Urinary bladder (tissue), 4 donors: ENCODE measurements around the gene FRMD4A. TPM values are rescaled to one million over a fixed set of nuclear protein-coding genes. Genes with fewer than 3 reads are reported as not detected.

Experiments
- DNase-seq: peaks from one replicate; pipeline ENCODE4 v3.0.0-alpha.2; 2015; ENCODE audit errors: extremely low spot score
- H3K27ac ChIP-seq: one replicate; pipeline ENCODE4 v1.5.1; 2013; ENCODE audit warnings: low read depth, mild to moderate bottlenecking, moderate library complexity
- H3K36me3 ChIP-seq: one replicate; pipeline ENCODE4 v1.6.1; 2013; ENCODE audit warnings: mild to moderate bottlenecking, moderate library complexity; ENCODE audit not compliant: insufficient read depth
- H3K4me1 ChIP-seq: one replicate; pipeline ENCODE4 v1.6.1; 2013; ENCODE audit warnings: mild to moderate bottlenecking, moderate library complexity; ENCODE audit not compliant: insufficient read depth
- H3K4me3 ChIP-seq: one replicate; pipeline ENCODE4 v1.5.1; 2013; ENCODE audit warnings: low read depth, low read length
- WGBS: extraction: QIAGEN DNeasy Blood & Tissue Kit; methylation state at CpG from one replicate; pipeline ENCODE4 v1.1.7; 2013; 5-methylcytosine and 5-hydroxymethylcytosine counted together
- polyA plus RNA-seq: library from polyadenylated mRNA; stranded (reverse); fragments of 200-250 nt; gene quantifications from one replicate; pipeline ENCODE4 v1.2.3, GENCODE V29; 2013
- total RNA-seq: library from RNA; depleted of rRNA; stranded (reverse); fragments of >200 nt; gene quantifications from one replicate; pipeline ENCODE4 v1.2.3, GENCODE V29; 2014
- donor health status: healthy with polysubstance abuse.
- donor health status: healthy.

FRMD4A gene
- total and polyA plus RNA-seq, 2 donors = 15.1 to 32.9 TPM

GRCh38 chr10:14196113-14196512 is 134.6 kb downstream of the FRMD4A start:
- no peaks in the 10 kb centered on the region for H3K4me1 ChIP-seq
- H3K4me3 ChIP-seq = no peak overlapping the region
- no peak overlapping the region for H3K27ac ChIP-seq
- DNase-seq = no peak
- no peaks in the 10 kb centered on the region for H3K36me3 ChIP-seq

GRCh38 chr10:14195433-14195832 is 135.3 kb downstream of the FRMD4A start:
- DNase-seq = no peak
- Histone ChIP-seq H3K4me3 (no peak overlapping the region), H3K36me3 (no peaks in the 10 kb centered on the region), H3K27ac (no peak overlapping the region), H3K4me1 (no peaks in the 10 kb centered on the region)
- 53% methylated on average over 6 of the region's 6 CpGs for WGBS

- no peak overlapping the region for H3K4me3 ChIP-seq
- no peak for DNase-seq
- no peak overlapping the region for H3K27ac ChIP-seq
- H3K4me1 ChIP-seq = no peaks in the 10 kb centered on the region
- no peaks in the 10 kb centered on the region for H3K36me3 ChIP-seq
- WGBS = 67% methylated on average over 2 of the region's 2 CpGs
Measured at GRCh38 chr10:14192746-14193145, 138.0 kb downstream of the FRMD4A start.

- no peaks in the 10 kb centered on the region for H3K36me3 ChIP-seq
- no peak for DNase-seq
- H3K4me3 ChIP-seq = no peak overlapping the region
- no peaks in the 10 kb centered on the region for H3K4me1 ChIP-seq
- H3K27ac ChIP-seq = no peak overlapping the region
- WGBS = 27% methylated on average over 1 of the region's 1 CpG
Measured at GRCh38 chr10:14191871-14192270, 138.9 kb downstream of the FRMD4A start.

- WGBS = 49% methylated on average over 5 of the region's 5 CpGs
- H3K4me1 ChIP-seq = no peaks in the 10 kb centered on the region
- no peak overlapping the region for H3K4me3 ChIP-seq
- H3K27ac ChIP-seq = no peak overlapping the region
- DNase-seq = no peak
- H3K36me3 ChIP-seq = no peaks in the 10 kb centered on the region
Measured at GRCh38 chr10:14191407-14191806, 139.3 kb downstream of the FRMD4A start.

GRCh38 chr10:14190702-14191101 is 140.0 kb downstream of the FRMD4A start:
- no peaks in the 10 kb centered on the region for H3K36me3 ChIP-seq
- H3K4me3 ChIP-seq = no peak overlapping the region
- no peak for DNase-seq
- H3K27ac ChIP-seq = no peak overlapping the region
- WGBS = 52% methylated on average over 4 of the region's 4 CpGs
- H3K4me1 ChIP-seq = no peaks in the 10 kb centered on the region

- H3K4me3 ChIP-seq = no peak overlapping the region
- no peaks in the 10 kb centered on the region for H3K4me1 ChIP-seq
- DNase-seq = no peak
- 71% methylated on average over 6 of the region's 6 CpGs for WGBS
- no peaks in the 10 kb centered on the region for H3K36me3 ChIP-seq
- H3K27ac ChIP-seq = no peak overlapping the region
Measured at GRCh38 chr10:14186245-14186644, 144.5 kb downstream of the FRMD4A start.

GRCh38 chr10:14185316-14186045 is 145.2 kb downstream of the FRMD4A start:
- no peak overlapping the region for H3K27ac ChIP-seq
- no peak overlapping the region for H3K4me3 ChIP-seq
- peak; percentile 45 for DNase-seq
- H3K4me1 ChIP-seq = no peaks in the 10 kb centered on the region
- WGBS = 54% methylated on average over 7 of the region's 7 CpGs
- H3K36me3 ChIP-seq = no peaks in the 10 kb centered on the region

- peak; percentile 55 for DNase-seq
Measured at GRCh38 chr10:14184841-14185315, 145.8 kb downstream of the FRMD4A start.

GRCh38 chr10:14182781-14183180 is 147.9 kb downstream of the FRMD4A start:
- no peak overlapping the region for H3K4me3 ChIP-seq
- H3K27ac ChIP-seq = no peak overlapping the region
- H3K4me1 ChIP-seq = no peaks in the 10 kb centered on the region
- DNase-seq = no peak
- no peaks in the 10 kb centered on the region for H3K36me3 ChIP-seq
- WGBS = 50% methylated on average over 4 of the region's 4 CpGs

More at GRCh38 chr10:14184841-14185315, 145.8 kb downstream of the FRMD4A start:
- no peaks in the 10 kb centered on the region for H3K4me1 ChIP-seq
- no peak overlapping the region for H3K27ac ChIP-seq
- 75% methylated on average over 11 of the region's 11 CpGs for WGBS
- H3K36me3 ChIP-seq = no peaks in the 10 kb centered on the region
- no peak overlapping the region for H3K4me3 ChIP-seq

GRCh38 chr10:14181567-14181936 is 149.2 kb downstream of the FRMD4A start:
- 86% methylated on average over 3 of the region's 3 CpGs for WGBS
- no peak overlapping the region for H3K27ac ChIP-seq
- H3K4me1 ChIP-seq = no peaks in the 10 kb centered on the region
- no peaks in the 10 kb centered on the region for H3K36me3 ChIP-seq
- DNase-seq = no peak
- H3K4me3 ChIP-seq = no peak overlapping the region

GRCh38 chr10:14180911-14181566 is 149.7 kb downstream of the FRMD4A start:
- H3K27ac ChIP-seq = no peak overlapping the region
- DNase-seq = no peak
- no peak overlapping the region for H3K4me3 ChIP-seq
- no peaks in the 10 kb centered on the region for H3K4me1 ChIP-seq
- 29% methylated on average over 13 of the region's 13 CpGs for WGBS
- H3K36me3 ChIP-seq = no peaks in the 10 kb centered on the region

- no peaks in the 10 kb centered on the region for H3K36me3 ChIP-seq
- H3K4me3 ChIP-seq = no peak overlapping the region
- H3K4me1 ChIP-seq = no peaks in the 10 kb centered on the region
- H3K27ac ChIP-seq = no peak overlapping the region
- no peak for DNase-seq
- 52% methylated on average over 2 of the region's 2 CpGs for WGBS
Measured at GRCh38 chr10:14179251-14179650, 151.5 kb downstream of the FRMD4A start.
